Ectodermal cell (in vitro differentiated cells): ENCODE data around the gene COL8A1.

Source experiments
- H3K27ac ChIP-seq: 2 replicates; pipeline ENCODE4 v1.7.0; 2013; ENCODE audit warnings: mild to moderate bottlenecking, low read depth, low read length; ENCODE audit not compliant: insufficient read depth, poor library complexity, severe bottlenecking
- H3K27me3 ChIP-seq: 2 replicates; pipeline ENCODE4 v1.7.0; 2013; ENCODE audit warnings: mild to moderate bottlenecking, low read length; ENCODE audit not compliant: insufficient read depth, control insufficient read depth, poor library complexity, severe bottlenecking
- H3K36me3 ChIP-seq: one replicate; pipeline ENCODE4 v1.7.0; 2013; ENCODE audit warnings: low read length; ENCODE audit not compliant: control insufficient read depth, insufficient read depth
- H3K4me1 ChIP-seq: one replicate; pipeline ENCODE4 v1.7.0; 2013; ENCODE audit warnings: low read length; ENCODE audit not compliant: control insufficient read depth, insufficient read depth
- H3K4me3 ChIP-seq: 2 replicates; pipeline ENCODE4 v1.7.0; 2013; ENCODE audit warnings: low read depth, low read length, control low read depth; ENCODE audit not compliant: insufficient read depth
- H3K9me3 ChIP-seq: 2 replicates; pipeline ENCODE4 v1.7.0; 2013; ENCODE audit warnings: mild to moderate bottlenecking, low read length, moderate library complexity; ENCODE audit not compliant: control insufficient read depth
- WGBS, 2 experiments: methylation state at CpG; one replicate each; pipeline ENCODE4 v1.1.7; 2013; ENCODE audit warnings: missing lambda C conversion rate in 2 of 2; 5-methylcytosine and 5-hydroxymethylcytosine counted together

Gene COL8A1

DNA sequence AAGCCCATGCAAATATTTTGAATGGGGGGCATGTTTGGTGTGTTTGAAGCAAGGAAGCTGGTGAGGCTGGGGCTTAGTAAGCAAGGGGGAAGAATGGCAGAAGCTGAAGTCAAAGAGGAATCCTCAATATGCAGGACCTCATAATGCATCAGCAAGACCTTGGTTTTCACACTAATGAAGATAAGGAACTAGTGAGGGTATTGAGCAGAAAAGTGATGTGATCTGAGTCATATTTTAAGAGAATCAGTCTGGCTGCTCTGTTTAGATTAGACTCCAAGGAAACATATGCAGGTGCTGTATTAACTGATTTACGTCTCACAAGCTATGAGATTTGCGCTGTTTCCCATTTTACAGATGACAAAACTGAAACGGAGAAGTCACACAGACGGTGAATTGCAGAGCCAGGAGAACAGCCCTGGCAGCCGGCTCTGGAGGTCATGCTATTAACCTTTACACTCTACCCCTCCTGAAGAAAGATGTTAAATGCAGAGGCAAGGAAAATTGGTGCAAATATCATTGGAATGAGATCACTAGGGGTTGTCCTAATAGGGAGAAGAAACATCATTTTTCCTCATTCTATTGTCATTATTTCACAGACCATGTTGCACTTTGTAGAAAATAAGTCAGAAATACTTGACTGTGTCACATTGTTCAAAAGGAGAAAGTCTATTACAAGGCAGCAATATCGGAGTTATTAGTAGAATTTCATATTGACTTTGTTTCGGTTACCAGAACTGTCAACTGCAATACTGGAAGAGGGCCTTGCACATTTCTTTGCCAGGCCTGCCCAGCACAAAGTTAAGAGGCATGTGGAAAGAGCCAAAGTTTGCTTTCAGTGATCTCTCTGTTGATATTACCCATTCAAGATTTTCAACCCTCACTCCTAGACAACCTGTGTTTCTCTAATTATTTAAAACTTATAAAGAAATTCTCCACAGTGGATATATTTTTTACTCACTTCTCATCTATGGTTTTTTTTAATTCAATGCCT, 64.9 kb downstream of the COL8A1 start:
- Histone ChIP-seq H3K36me3 (no peaks in the 10 kb centered on the region), H3K4me3 (no peak overlapping the region), H3K27me3 (no peaks in the 10 kb centered on the region), H3K9me3 (no peaks in the 10 kb centered on the region), H3K4me1 (no peaks in the 10 kb centered on the region), H3K27ac (no peak overlapping the region)
- 92 to 93% methylated on average over 6 to 7 of the region's 7 CpGs for WGBS, 2 experiments

DNA sequence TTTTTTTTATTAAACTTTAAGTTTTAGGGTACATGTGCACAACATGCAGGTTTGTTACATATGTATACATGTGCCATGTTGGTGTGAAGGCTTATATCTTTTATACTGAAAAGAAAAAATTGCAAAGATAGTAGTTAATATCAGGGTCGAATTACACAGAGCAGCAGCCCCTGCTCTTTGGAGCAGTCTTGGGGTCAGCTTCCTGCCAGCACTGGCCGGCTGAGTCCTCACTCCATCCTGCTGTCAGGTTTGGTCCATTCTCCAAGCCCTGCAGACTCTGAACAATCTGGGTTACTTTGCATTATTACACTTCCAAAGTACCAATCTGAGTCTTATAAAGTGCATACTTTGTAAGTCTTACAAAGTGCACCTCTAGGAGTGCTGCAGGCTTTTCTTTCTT, 66.0 kb downstream of the COL8A1 start:
- H3K9me3 ChIP-seq, result no peaks in the 10 kb centered on the region
- H3K27me3 ChIP-seq, result no peaks in the 10 kb centered on the region
- no peaks in the 10 kb centered on the region for H3K36me3 ChIP-seq
- no peaks in the 10 kb centered on the region for H3K4me1 ChIP-seq
- H3K27ac ChIP-seq, result no peak overlapping the region
- no peak overlapping the region for H3K4me3 ChIP-seq
- 65 to 70% methylated on average over 2 of the region's 2 CpGs for WGBS, 2 experiments

DNA sequence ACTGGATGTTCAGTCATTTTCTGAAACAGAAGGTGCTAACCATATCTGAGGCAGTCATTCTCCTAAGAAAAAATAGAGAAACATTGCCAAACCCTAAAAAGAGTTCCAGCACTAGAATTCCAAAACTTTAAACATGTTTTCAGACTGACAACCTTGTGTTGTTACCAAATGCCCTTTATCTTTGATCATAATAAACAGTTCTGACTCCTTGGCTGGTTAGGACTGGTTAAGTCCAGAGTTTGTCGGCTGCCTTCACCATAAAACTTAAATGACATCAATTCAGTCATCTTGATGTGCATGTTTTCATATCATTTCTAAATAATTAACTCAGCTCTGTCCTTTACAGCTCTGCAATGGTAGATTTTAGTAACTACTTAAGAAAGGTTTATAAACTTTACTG, 68.0 kb downstream of the COL8A1 start:
- WGBS, 2 experiments, result 82 to 94% methylated on average over 1 of the region's 1 CpG
- no peaks in the 10 kb centered on the region for H3K27me3 ChIP-seq

DNA sequence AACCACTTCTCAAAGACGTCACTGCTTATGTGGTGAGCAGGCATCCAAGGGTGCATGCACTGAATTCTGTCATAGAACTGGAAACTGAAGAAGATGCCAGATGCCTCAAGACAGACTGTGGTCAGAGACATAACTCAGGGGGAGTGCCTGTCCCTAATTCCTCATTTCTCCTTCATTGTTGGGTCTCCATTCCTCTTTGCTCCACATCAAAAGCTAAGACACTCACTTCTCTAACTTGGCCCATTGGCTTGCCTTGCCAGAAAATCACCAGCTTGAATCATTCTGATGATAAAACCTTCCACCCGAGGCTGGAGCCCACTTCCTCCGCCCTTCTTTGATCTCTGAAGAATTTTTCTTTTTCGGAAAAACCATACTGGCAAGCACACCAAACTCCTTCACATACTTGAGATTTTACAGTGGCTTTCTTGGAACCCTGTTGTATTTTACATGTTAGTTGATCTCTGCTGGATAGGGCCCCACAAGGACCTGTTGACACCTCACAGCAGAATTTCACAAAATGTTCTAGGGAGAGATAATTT, 69.9 kb downstream of the COL8A1 start:
- no peaks in the 10 kb centered on the region for H3K4me1 ChIP-seq
- WGBS, 2 experiments, result 89 to 93% methylated on average over 4 of the region's 4 CpGs
- H3K36me3 ChIP-seq, result no peaks in the 10 kb centered on the region
- H3K4me3 ChIP-seq, result no peak overlapping the region
- no peaks in the 10 kb centered on the region for H3K9me3 ChIP-seq
- no peak overlapping the region for H3K27ac ChIP-seq
- H3K27me3 ChIP-seq, result no peaks in the 10 kb centered on the region

More for the DNA sequence above, 68.0 kb downstream of the COL8A1 start:
- Histone ChIP-seq H3K4me1 (no peaks in the 10 kb centered on the region), H3K36me3 (no peaks in the 10 kb centered on the region), H3K4me3 (no peak overlapping the region), H3K27ac (no peak overlapping the region), H3K9me3 (no peaks in the 10 kb centered on the region)

DNA sequence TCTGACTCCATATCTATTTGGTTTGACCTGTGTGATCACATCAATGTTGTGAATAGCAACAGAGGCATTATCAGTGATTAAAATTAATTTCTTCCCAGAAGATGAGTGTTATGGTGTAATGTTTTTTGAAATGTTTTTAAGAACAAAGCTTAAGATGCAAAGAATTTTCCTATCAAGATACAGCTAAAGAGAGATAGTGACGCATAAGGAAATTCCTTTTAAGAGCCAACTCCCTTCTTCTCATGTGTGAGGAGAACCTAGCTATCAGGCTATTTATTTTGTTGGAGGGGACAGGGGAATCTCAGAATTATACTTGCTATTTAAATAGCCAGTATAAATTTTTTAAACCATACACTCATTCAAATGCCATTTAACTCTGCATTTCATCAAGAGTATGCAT, 71.3 kb downstream of the COL8A1 start:
- Histone ChIP-seq H3K4me1 (no peaks in the 10 kb centered on the region), H3K27ac (no peak overlapping the region), H3K27me3 (no peaks in the 10 kb centered on the region), H3K36me3 (no peaks in the 10 kb centered on the region), H3K4me3 (no peak overlapping the region), H3K9me3 (no peaks in the 10 kb centered on the region)
- WGBS, 2 experiments, result 100% methylated on average over 1 of the region's 1 CpG; no CpG with 5 or more reads in 1 of the 2 experiments

DNA sequence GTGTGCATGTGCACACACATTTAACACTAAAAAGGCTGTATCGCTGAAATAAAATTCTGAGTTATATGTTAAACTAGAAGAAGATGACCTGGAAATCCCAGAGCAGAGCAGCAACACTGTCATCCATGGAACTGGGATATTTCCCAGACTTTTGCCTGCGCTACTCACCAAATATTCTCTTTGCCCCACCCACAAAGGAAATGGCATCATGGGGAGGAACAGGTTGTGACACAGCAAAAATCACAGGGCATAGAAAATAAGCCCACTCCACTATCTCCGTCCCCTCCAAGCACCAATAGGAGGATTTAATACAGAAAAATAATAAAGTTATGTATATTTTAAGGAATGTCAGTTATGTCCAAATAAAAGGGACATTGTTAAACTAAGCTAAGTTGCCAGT, 71.7 kb downstream of the COL8A1 start:
- Histone ChIP-seq H3K4me1 (no peaks in the 10 kb centered on the region), H3K4me3 (no peak overlapping the region), H3K36me3 (no peaks in the 10 kb centered on the region), H3K9me3 (no peaks in the 10 kb centered on the region), H3K27ac (no peak overlapping the region), H3K27me3 (no peaks in the 10 kb centered on the region)
- WGBS, 2 experiments, result 87 to 100% methylated on average over 2 of the region's 3 CpGs

DNA sequence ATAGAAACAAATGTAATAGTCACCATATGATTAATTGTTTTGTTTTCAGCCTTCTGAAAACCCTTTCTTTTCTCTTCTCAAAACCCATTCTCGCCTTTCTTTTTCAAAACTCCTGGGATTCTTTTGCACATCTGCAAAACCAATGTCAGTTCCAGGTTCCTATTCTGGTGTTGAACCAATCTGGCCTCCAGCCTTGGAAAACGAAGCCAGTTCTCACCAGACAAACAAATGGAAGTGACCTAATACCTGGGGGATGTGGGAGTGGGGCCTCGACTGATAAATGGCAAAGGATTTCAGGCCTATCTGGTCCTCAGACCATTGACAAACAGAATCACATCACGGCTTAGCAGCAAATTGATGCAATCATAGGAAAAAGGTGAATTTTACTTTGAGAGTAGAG, 73.0 kb downstream of the COL8A1 start:
- 82 to 86% methylated on average over 4 of the region's 4 CpGs for WGBS, 2 experiments
- Histone ChIP-seq H3K36me3 (no peaks in the 10 kb centered on the region), H3K27me3 (no peaks in the 10 kb centered on the region), H3K27ac (no peak overlapping the region), H3K9me3 (no peaks in the 10 kb centered on the region), H3K4me3 (no peak overlapping the region), H3K4me1 (no peaks in the 10 kb centered on the region)

DNA sequence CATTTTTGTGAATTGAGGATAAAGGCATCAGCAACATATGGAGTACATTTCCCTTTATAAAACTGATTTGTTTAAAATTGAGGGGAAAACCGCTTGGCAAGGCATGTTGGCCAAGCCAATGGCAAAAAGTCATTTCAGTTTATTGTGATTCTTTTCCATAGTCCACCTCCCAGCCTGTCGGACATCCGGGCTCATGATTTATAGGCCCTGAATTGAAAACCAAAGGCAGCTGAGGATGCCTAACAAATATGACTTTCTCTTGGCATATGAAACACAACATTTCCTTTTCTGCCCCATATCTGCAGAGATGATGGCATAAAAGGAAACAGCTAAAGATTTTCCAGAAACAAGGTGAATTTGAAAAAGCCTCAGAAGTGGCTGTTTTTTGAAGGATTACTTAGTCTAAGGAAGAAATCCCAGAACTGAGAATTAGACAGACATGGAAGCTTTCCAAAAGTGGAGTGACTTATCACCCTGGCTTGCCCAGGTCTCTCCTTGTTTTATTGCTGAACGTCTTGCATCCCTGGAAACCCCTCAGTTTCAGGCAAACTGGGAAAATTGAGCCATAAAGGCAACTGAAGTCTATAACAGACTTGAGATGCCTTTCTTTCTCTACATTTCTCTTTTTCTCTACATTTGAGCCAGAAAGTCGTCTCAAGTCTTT, 74.0 kb downstream of the COL8A1 start:
- Histone ChIP-seq H3K27me3 (no peaks in the 10 kb centered on the region), H3K36me3 (no peaks in the 10 kb centered on the region), H3K4me1 (no peaks in the 10 kb centered on the region), H3K9me3 (no peaks in the 10 kb centered on the region), H3K4me3 (no peak overlapping the region), H3K27ac (no peak overlapping the region)
- 87% methylated on average over 4 to 5 of the region's 5 CpGs for WGBS, 2 experiments

DNA sequence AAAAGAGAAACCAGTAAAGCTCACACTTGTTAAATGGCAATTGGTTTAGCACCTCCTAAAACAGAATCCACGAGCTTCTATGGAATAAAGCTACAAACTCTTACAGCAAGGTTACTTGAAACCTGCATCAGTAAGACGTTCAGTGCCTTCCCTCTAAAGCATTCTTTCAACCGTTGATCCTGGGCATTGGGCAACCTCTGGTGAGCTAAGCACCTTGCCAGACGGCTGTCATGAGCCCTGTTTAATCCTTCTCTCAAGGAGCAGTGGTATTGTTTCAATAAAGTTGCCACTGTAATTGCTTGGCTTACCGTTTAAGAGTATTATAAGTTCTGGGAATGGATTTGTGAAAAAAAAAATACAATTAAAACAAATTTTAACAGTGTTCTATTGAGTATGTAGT, 75.0 kb downstream of the COL8A1 start:
- Histone ChIP-seq H3K36me3 (no peaks in the 10 kb centered on the region), H3K4me3 (no peak overlapping the region), H3K27ac (no peak overlapping the region), H3K27me3 (no peaks in the 10 kb centered on the region), H3K9me3 (no peaks in the 10 kb centered on the region), H3K4me1 (no peaks in the 10 kb centered on the region)
- 83 to 88% methylated on average over 4 to 5 of the region's 5 CpGs for WGBS, 2 experiments

DNA sequence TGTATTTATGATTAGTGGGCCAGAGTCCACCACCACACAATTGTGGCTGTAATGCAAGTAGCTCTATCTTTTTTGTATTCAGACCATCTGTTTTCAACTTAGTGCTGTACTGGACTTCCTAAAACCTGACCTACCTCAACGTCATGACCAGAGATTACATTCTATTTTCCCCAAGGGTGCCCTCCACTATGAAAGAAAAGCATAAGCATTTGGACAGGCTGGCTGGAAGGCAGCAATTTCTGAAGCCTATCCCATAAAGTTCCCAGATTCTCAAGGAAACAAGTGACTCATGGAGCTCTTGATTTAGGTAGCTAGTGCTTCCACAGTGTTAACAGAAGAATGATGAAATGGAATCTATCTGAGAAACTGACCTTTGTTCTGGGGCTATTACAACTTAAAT, 75.8 kb downstream of the COL8A1 start:
- WGBS, 2 experiments, result 86 to 97% methylated on average over 1 of the region's 1 CpG
- Histone ChIP-seq H3K9me3 (no peaks in the 10 kb centered on the region), H3K27ac (no peak overlapping the region), H3K36me3 (no peaks in the 10 kb centered on the region), H3K4me1 (no peaks in the 10 kb centered on the region), H3K27me3 (no peaks in the 10 kb centered on the region), H3K4me3 (no peak overlapping the region)
